Measurements from ENCODE around the gene PLCB3.
A peak's percentile ranks its signal among the peaks of the same experiment; 100 is the strongest.

PLCB3 gene

GRCh38 chr11:64290352-64291261 is 39.3 kb downstream of the PLCB3 start:
- DNase-seq = peak; percentile 23 to 52

DNA sequence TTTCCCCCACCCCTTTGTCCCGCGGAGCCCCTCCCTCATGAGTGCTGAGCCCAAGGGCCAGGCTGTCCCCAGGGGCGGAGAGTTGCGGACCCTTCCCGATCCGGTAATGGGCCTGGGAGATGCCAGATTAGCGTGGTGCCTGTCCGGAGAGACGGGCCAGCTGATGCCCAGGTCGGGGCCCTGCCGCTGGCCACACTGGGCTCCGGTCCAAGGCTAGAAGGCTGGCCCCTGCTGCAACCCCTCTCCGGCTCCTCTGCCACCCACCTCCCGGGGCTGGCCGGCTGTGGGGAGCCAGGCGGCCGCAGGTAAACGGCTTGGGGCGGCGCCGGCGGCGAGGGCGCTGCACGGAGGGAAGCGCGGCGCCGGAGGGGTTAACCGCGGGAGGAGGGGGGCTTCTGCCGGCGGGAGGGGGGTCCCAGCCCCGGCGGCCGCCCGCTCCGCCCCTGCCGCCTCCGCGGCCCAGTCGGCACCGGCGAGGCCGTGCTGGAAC is 40.0 kb downstream of the PLCB3 start, which contains the start of gene KCNK4:
KCNK4 (plus strand) TSS at position 41 of the 490 bp plus-strand sequence. CDS start 1,717 bp downstream, outside the sequence.
- no peak for DNase-seq

GRCh38 chr11:64291752-64292459 is 40.6 kb downstream of the PLCB3 start:
- no peak for DNase-seq

GRCh38 chr11:64292460-64293254 is 41.3 kb downstream of the PLCB3 start:
- no peak for DNase-seq

DNA sequence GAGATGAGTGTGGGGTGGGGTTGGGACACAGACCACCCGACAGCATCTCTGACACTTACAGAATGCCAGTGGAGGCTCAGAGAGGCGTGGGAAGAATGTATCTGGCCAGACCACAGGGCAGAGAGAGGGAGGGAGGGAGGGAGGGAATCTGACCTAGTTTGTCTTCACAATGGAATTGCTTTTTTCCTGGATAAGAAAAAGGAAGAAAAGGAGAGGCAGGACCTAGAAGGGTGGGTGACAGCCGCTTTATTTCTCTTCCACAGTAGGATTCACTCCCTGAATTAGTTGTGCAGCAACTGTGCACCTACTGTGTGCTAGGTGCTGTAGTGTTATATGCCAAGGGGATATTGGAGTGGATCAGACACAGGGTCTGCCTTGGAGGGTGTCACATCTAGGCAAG is 43.4 kb downstream of the PLCB3 start:
- DNase-seq = no peak

- no peak for DNase-seq
Observed at GRCh38 chr11:64295760-64296159, 44.4 kb downstream of the PLCB3 start.

- no peak for DNase-seq
Observed at GRCh38 chr11:64296236-64296635, 44.9 kb downstream of the PLCB3 start.

GRCh38 chr11:64296830-64297698 is 45.7 kb downstream of the PLCB3 start:
- DNase-seq = no peak

DNA sequence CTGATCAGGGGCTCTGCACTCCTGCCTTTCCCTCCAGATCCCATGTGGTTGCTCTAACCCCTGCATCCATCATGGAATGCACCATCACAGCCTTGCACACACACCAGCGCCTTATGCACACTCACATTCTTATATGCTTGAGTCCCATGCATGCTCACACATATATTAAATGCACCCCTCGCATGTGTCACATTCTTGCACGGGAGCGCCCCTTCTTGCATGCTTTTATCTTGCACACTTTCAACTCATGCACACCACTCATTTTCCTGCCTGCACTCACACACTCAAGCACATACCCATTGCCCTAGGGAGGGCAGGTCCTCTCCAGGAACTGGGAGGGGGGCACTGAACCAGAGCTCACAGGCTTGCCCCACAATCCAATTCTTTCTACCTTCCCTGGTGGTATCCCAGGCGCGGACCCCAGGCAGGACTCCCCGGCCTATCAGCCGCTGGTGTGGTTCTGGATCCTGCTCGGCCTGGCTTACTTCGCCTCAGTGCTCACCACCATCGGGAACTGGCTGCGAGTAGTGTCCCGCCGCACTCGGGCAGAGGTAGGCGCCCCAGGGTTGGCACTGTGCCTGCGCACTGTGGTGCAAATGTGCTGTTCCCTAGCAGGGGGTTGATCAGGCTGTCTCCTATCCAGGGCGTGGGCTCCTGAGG is 46.5 kb downstream of the PLCB3 start:
- DNase-seq = no peak

GRCh38 chr11:64298966-64299846 is 47.9 kb downstream of the PLCB3 start:
- no peak for DNase-seq

DNA sequence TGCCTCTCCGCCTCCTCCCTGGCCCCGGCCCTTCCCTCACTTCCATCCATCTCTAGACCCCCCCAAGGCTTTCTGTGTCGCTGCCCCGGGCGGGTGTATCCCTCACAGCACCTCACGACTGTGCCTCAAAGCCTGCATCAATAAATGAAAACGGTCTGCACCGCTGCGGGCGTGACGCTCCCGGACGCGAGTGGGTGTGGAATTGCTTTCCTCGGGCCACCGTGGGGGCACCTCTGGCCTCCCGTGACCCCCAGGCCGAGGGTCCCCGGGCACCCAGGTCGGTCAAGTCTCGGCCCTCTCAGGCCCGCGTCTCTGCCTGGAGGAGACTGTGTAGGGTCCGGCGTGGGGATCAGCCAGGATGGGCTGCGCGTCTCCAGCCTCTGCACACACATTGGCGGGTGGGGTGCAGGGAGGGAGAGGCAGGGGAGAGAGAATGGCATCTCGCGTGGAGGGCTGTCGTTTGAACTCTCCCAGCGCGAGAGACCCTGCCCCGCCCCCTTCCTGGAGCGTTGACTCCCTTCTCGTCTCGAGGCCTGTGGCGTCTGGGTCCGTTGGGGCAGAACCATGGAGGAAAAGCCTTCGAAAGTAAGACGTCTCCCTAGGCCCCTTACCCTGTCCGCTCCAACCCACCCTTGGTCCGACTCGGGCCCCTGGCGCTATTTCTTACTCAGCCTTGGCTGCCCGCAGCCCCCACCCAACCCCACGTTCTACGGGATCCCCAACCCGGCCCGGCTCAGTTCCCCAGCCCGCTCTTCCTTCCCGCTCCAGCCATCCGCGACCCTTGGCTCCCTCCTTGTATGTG is 48.7 kb downstream of the PLCB3 start, which contains the start of gene CATSPERZ:
CATSPERZ (plus strand) TSS at position 512 of the 802 bp plus-strand sequence; CDS start at position 565, 53 bp downstream.
- DNase-seq = no peak

- DNase-seq = no peak
Observed at GRCh38 chr11:64303109-64304031, 52.0 kb downstream of the PLCB3 start.

- no peak for DNase-seq
Observed at GRCh38 chr11:64304032-64304315, 52.6 kb downstream of the PLCB3 start.

- peak; percentile 83 to 97 for DNase-seq
Observed at GRCh38 chr11:64304316-64305072, 53.2 kb downstream of the PLCB3 start.

DNA sequence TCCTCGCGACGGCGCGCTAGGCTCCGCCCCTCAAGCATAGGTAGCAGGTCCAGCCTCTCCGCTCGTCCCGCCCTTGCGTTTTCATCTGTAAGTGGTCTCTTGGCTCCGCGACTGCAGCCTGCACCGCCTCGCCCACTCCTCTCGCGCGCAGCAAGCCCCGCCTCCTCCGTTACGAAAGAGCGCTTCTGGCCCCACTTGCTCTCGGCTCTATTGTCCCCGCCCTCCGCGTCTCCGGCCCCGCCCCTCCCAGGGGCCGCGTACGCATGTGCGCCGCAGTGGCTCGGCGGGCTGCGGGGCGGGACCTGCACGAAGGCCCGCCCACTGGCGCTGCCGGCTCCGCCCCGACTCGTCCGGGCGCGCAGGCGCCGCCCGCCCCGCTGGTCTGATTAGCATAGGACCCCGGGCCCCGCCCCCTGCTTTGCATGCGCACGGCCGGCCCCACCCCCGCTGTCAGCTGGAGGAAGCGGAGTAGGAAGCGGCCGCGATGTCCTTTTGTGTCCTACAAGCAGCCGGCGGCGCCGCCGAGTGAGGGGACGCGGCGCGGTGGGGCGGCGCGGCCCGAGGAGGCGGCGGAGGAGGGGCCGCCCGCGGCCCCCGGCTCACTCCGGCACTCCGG is 53.9 kb downstream of the PLCB3 start, which contains the start of gene ESRRA:
ESRRA (plus strand) TSS at position 450 of the 616 bp plus-strand sequence. CDS start 1,656 bp downstream, outside the sequence.
- DNase-seq = peak; percentile 98 to 99

DNA sequence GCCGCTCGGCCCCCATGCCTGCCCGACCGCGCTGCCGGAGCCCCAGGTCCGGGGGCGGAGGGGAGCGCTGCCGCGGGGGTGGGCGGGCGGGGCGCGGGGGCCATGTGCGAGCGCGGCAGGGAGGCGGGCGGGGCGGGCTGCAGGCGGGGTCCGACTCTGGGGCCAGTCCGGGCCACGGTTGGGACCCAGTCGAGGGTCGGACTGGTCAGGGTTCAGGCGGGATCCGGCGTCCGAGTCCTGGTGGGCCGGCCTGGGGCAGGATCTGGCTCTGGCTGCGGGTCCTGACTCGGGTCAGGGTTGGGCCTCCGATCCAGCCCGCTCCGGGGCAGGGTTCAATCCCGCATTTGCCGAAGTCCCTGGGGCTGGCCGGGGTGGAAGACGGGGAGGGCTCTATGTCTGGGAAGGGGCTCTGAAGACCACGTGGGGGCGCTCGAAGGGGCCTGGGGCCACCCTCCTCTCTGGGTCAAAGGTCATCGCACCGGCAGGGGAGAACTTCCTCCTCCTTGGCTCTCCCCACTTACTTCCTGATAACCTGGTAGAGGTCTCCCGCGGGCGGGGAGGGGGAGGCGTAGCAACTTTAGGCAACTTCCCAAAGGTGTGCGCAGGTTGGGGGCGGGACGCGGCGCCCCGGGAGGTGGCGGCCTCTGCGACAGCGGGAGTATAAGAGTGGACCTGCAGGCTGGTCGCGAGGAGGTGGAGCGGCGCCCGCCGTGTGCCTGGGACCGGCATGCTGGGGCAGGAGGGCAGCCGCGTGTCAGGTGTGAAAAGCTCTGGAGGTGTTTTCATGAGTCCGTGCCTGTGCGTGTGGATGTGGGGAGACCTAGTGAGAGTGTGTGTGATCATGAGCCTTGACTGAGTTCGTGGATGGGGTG is 54.6 kb downstream of the PLCB3 start:
- DNase-seq = peak; percentile 42 to 43

Data from inflammatory macrophage treated with lipopolysaccharide for 1 hour (primary cell).